K562 (cell line): Measurements from ENCODE around the gene ZFR2. TPM values are rescaled to one million over a fixed set of nuclear protein-coding genes. Genes with fewer than 3 reads are reported as not detected.

Experiments used
- ATAC-seq: fragments of 200-7000 bp; cut with Tn5 transposase; 3 replicates; pipeline ENCODE4 v1.9.1; 2020; ENCODE audit warnings: moderate library complexity
- BruUV-seq: library from RNA; stranded (reverse); fragments of 400-500 nt; replicated peaks from 2 replicates; lab custom pipeline; 2021; lab: Mats Ljungman, UMichigan
- CTCF ChIA-PET: fragments of 300-600 bp; formaldehyde crosslinking; extraction: SDS; loops from one replicate; lab custom pipeline; 2021; ENCODE audit warnings: low intra/inter-chr PET ratio; lab: Yijun Ruan, JAX
- POLR2A ChIA-PET: fragments of 300-600, 350-650 bp; sonication (Branson Sonifier 250); formaldehyde crosslinking; extraction: SDS; loops from one replicate; lab custom pipeline; 2021; ENCODE audit warnings: antibody characterized with exemption, inconsistent platforms; lab: Yijun Ruan, JAX
- DNase-seq, 4 experiments: peaks; one replicate each; pipeline versions ENCODE4 v3.0.0 to v3.0.0-alpha.2; 2011 to 2018; ENCODE audit warnings: low spot score in 3 of 4, mixed read lengths in 3 of 4; ENCODE audit errors: extremely low read depth in 1 of 4
- FAIRE-seq: peaks from 2 replicates; lab custom pipeline; 2011; peaks lifted over from hg19 to GRCh38; lab: Jason Lieb, UNC
- H2AFZ ChIP-seq: 2 replicates; pipeline ENCODE4 v1.6.0; 2011; ENCODE audit warnings: low read depth, low read length, control low read depth, inconsistent platforms
- H3K27ac ChIP-seq: fragments of 200-600 bp; 3 replicates; pipeline ENCODE4 v1.8.0; 2011; ENCODE audit warnings: low read depth, mild to moderate bottlenecking, control low read depth, inconsistent platforms, low read length, moderate library complexity, mixed read lengths; ENCODE audit errors: extremely low read depth
- H3K27me3 ChIP-seq, 2 experiments: fragments of 300-600 bp in 1 of 2; 2 replicates in 1 of 2; 3 replicates in 1 of 2; pipeline versions ENCODE4 v1.6.0 to v1.8.0; 2011; ENCODE audit warnings: inconsistent platforms in 2 of 2, low read length in 2 of 2, mild to moderate bottlenecking in 1 of 2, mixed read lengths in 1 of 2, moderate library complexity in 1 of 2; ENCODE audit not compliant: control insufficient read depth in 2 of 2, insufficient read depth in 2 of 2
- H3K36me3 ChIP-seq: fragments of 300-600 bp; 3 replicates; pipeline ENCODE4 v1.8.0; 2011; ENCODE audit warnings: mild to moderate bottlenecking, low read length, inconsistent platforms; ENCODE audit not compliant: control insufficient read depth, insufficient read depth
- H3K4me1 ChIP-seq, 2 experiments: fragments of 200-600 bp in 1 of 2; replicated peaks in 1 of 2; 2 replicates in 1 of 2; 3 replicates in 1 of 2; pipeline versions ENCODE4 v1.5.1 to v1.8.0; 2011; ENCODE audit warnings: inconsistent platforms in 2 of 2, low read length in 2 of 2, mild to moderate bottlenecking in 1 of 2, mixed read lengths in 1 of 2, moderate library complexity in 1 of 2; ENCODE audit not compliant: control insufficient read depth in 2 of 2, insufficient read depth in 2 of 2
- H3K4me2 ChIP-seq: 2 replicates; pipeline ENCODE4 v1.6.1; 2011; ENCODE audit warnings: low read length, control low read depth, inconsistent platforms, mixed read lengths; ENCODE audit not compliant: insufficient read depth
- H3K4me3 ChIP-seq: fragments of 200-600 bp; sonication (generic), shearing (Covaris generic); 2 replicates; pipeline ENCODE4 v1.5.1; 2016; ENCODE audit warnings: control low read depth, inconsistent platforms
- H3K79me2 ChIP-seq: fragments of 200-600 bp; 3 replicates; pipeline ENCODE4 v1.8.0; 2011; ENCODE audit warnings: low read length, inconsistent platforms; ENCODE audit not compliant: control insufficient read depth, insufficient read depth
- H3K9ac ChIP-seq, 2 experiments: 2 replicates each; pipeline versions ENCODE4 v1.6.0 to v1.6.1; 2011; ENCODE audit warnings: low read depth in 2 of 2, low read length in 2 of 2, control low read depth in 1 of 2, inconsistent platforms in 1 of 2, mild to moderate bottlenecking in 1 of 2, mixed read lengths in 1 of 2; ENCODE audit not compliant: insufficient read depth in 1 of 2
- H3K9me1 ChIP-seq: one replicate; pipeline ENCODE4 v1.6.0; 2011; ENCODE audit warnings: inconsistent platforms, mild to moderate bottlenecking, low read length, moderate library complexity; ENCODE audit not compliant: control insufficient read depth, insufficient read depth
- H3K9me3 ChIP-seq: replicated peaks from 2 replicates; pipeline ENCODE4 v1.5.1; 2011; ENCODE audit warnings: low read depth, low read length, inconsistent platforms; ENCODE audit not compliant: control insufficient read depth, insufficient read depth
- H4K20me1 ChIP-seq: replicated peaks from 2 replicates; pipeline ENCODE4 v1.6.1; 2011; ENCODE audit warnings: low read length, inconsistent platforms, mixed read lengths; ENCODE audit not compliant: control insufficient read depth, insufficient read depth
- BHLHE40 ChIP-seq: IDR thresholded peaks from 2 replicates; pipeline ENCODE4 v1.6.1; 2011; ENCODE audit warnings: low read length, improper control_type of control experiment
- COPS2 ChIP-seq: fragments of 450-650 bp; conservative IDR thresholded peaks from 2 replicates; pipeline ENCODE4 v1.6.1; 2016; ENCODE audit warnings: mild to moderate bottlenecking, moderate library complexity
- DPF2 ChIP-seq: fragments of 450-650 bp; IDR thresholded peaks from 2 replicates; pipeline ENCODE4 v1.6.1; 2016
- ELF1 ChIP-seq: fragments of 200-800 bp; sonication (Bioruptor generic); IDR thresholded peaks from 2 replicates; pipeline ENCODE4 v1.6.1; 2016; ENCODE audit warnings: missing genetic modification characterization, missing compliant biosample characterization
- EP300 ChIP-seq: IDR thresholded peaks from 2 replicates; pipeline ENCODE4 v1.6.1; 2012; ENCODE audit warnings: low read length, improper control_type of control experiment
- FOXJ2 ChIP-seq: fragments of 200-800 bp; sonication (Bioruptor generic); IDR thresholded peaks from 2 replicates; pipeline ENCODE4 v1.6.1; 2016; ENCODE audit warnings: missing genetic modification characterization, missing compliant biosample characterization
- POLR2AphosphoS5 ChIP-seq: IDR thresholded peaks from 2 replicates; pipeline ENCODE4 v1.6.1; 2011; ENCODE audit warnings: mild to moderate bottlenecking, low read depth, low read length, moderate library complexity; ENCODE audit not compliant: control insufficient read depth, insufficient read depth
- RB1 ChIP-seq: fragments of 450-650 bp; IDR thresholded peaks from 2 replicates; pipeline ENCODE4 v1.6.1; 2017; ENCODE audit warnings: low read depth, mild to moderate bottlenecking
- SMC3 ChIP-seq: conservative IDR thresholded peaks from 2 replicates; pipeline ENCODE4 v1.6.1; 2011; ENCODE audit warnings: low read depth, low read length, improper control_type of control experiment; ENCODE audit not compliant: insufficient read depth
- ZNF217 ChIP-seq: sonication (generic); formaldehyde crosslinking; IDR thresholded peaks from 2 replicates; pipeline ENCODE4 v1.8.0; 2022; ENCODE audit warnings: mild to moderate bottlenecking, missing genetic modification reagents
- ZNF444 ChIP-seq: fragments of 250-450 bp; sonication (Bioruptor Pico); IDR thresholded peaks from 2 replicates; pipeline ENCODE4 v1.4.0; 2020; ENCODE audit warnings: mild to moderate bottlenecking, moderate library complexity
- WGBS: fragments of 100-300 bp; shearing (Covaris generic); methylation state at CpG from one replicate; pipeline ENCODE4 v1.1.6; 2016; ENCODE audit warnings: low coverage, mixed read lengths; ENCODE audit not compliant: insufficient coverage; ENCODE audit errors: missing lambda C conversion rate; 5-methylcytosine and 5-hydroxymethylcytosine counted together
- in situ Hi-C: fragments of 300-500 bp; cut with MboI; formaldehyde crosslinking; loops from 4 replicates; pipeline ENCODE4 v1.15.0; 2018; ENCODE audit warnings: inconsistent platforms, mixed read lengths
- intact Hi-C: fragments of 100-400 bp; cut with micrococcal nuclease; formaldehyde crosslinking; loops from 2 replicates; pipeline ENCODE4 v1.14.2; 2022
- polyA plus RNA-seq, 8 experiments: library from polyadenylated mRNA; depleted of rRNA in 4 of 8; stranded (reverse) in 5 of 8; unstranded in 3 of 8; fragments of >200 nt; fragmentation: Nextera tagmentation in 2 of 8; fragmentation: Illumina TruSeq in 1 of 8; extraction: Ambion mirVana in 2 of 8; extraction: Trizol in 1 of 8; gene quantifications; 2 replicates each; pipeline versions ENCODE4 v1.2.1 to v1.2.3, GENCODE V29; 2011 to 2014; ENCODE audit warnings: inconsistent platforms in 1 of 8, missing spikeins in 1 of 8
- total RNA-seq, 7 experiments: library from RNA; depleted of rRNA in 6 of 7; stranded (reverse); fragments of >200 nt in 6 of 7; fragmentation: Illumina TruSeq in 2 of 7; extraction: Trizol in 2 of 7; gene quantifications; 2 replicates each; pipeline versions ENCODE4 v1.2.1 to v1.2.3, GENCODE V29; 2011 to 2021; ENCODE audit warnings: low replicate concordance in 1 of 7
- TF ChIP-seq, protein P1 (sequence below): fragments of 250-450 bp; sonication (Bioruptor Pico); IDR thresholded peaks from 2 replicates; pipeline ENCODE4 v1.5.0; 2021; ENCODE audit warnings: mild to moderate bottlenecking, moderate library complexity
- TF ChIP-seq, protein P2 (sequence below), 2 experiments: fragments of 250-450 bp in 1 of 2; fragments of 450-650 bp in 1 of 2; sonication (Bioruptor Pico) in 1 of 2; IDR thresholded peaks; 2 replicates each; pipeline versions ENCODE4 v1.6.1 to v1.8.0; 2016 to 2021; ENCODE audit warnings: mild to moderate bottlenecking in 2 of 2, moderate library complexity in 2 of 2, missing compliant biosample characterization in 1 of 2, missing genetic modification characterization in 1 of 2
- TF ChIP-seq, protein P3 (sequence below): fragments of 250-450 bp; sonication (Bioruptor Pico); IDR thresholded peaks from 2 replicates; pipeline ENCODE4 v1.9.0; 2021; ENCODE audit warnings: mild to moderate bottlenecking, inconsistent platforms

Gene ZFR2
- total and polyA plus RNA-seq, 9 of the 15 experiments (the other 6 are each of a cell fraction or from before 2014, with no cell fraction given): 0.03 to 0.59 (median 0.07) TPM; not detected in 6

GRCh38 chr19:3762501-3763459, 106.1 kb downstream of the ZFR2 start, which contains the start of gene MRPL54:
MRPL54 (plus strand) TSS chr19:3762682; CDS start chr19:3762701, 19 bp downstream.
- H3K27ac ChIP-seq: peak within 1 kb of the TSS; percentile 99
- FAIRE-seq (peak; percentile 95), DNase-seq (peak; percentile 99 to 100 (median 99)), ATAC-seq (peak; percentile 92)
- no peaks in the 10 kb centered on the region for H3K9me3 ChIP-seq
- ChIA-PET CTCF (no interaction called here), POLR2A (interaction anchor here (0.7 to 4.0 kb wide), 21 partner anchors 10 to 390 kb away, joined by 3 to 48 read pairs (median 4); partner anchors contain the start of genes EEF2 and RAX2)
- peak within 1 kb of the TSS; percentile 97 for H3K4me2 ChIP-seq
- peaks cover 37% of the 10 kb centered on the region; the same call in 2 of the 3 replicates for H3K36me3 ChIP-seq
- no peaks in the 10 kb centered on the region for H3K27me3 ChIP-seq
- in situ Hi-C loops (no loop called here), intact Hi-C loops (loop anchor here (2.0 kb wide), 1 partner anchor 42 kb away; no protein-coding TSS in a partner anchor)
- no peaks in the 10 kb centered on the region for H3K9me1 ChIP-seq
- under 1% methylated on average over 47 of the region's 47 CpGs for WGBS
- no peaks in the 10 kb centered on the region for H4K20me1 ChIP-seq
- H2AFZ ChIP-seq: peak within 1 kb of the TSS; percentile 100
- peak within 1 kb of the TSS; percentile 97 to 100 for H3K9ac ChIP-seq
- BruUV-seq: TSS peak; percentile 92
- H3K4me3 ChIP-seq: peak within 1 kb of the TSS; percentile 100
- peaks cover 8 to 37% of the 10 kb centered on the region in 2 experiments; a peak in 4 of 5 replicates for H3K4me1 ChIP-seq
- peaks cover 26% of the 10 kb centered on the region for H3K79me2 ChIP-seq
- TF ChIP-seq RB1 (peak; percentile 17; the same call in 1 of the 2 replicates), DPF2 (no peak; the same call in 1 of the 2 replicates), SMC3 (no peak), FOXJ2 (tag) (peak; percentile 79), ZNF444 (CRISPR knock-in tag) (no peak), EP300 (peak; percentile 33), POLR2AphosphoS5 (peak; percentile 73), COPS2 (no peak), ZNF217 (CRISPR knock-in tag) (no peak), BHLHE40 (peak; percentile 93), ELF1 (tag) (peak; percentile 93)
- TF ChIP-seq, protein P1, sequence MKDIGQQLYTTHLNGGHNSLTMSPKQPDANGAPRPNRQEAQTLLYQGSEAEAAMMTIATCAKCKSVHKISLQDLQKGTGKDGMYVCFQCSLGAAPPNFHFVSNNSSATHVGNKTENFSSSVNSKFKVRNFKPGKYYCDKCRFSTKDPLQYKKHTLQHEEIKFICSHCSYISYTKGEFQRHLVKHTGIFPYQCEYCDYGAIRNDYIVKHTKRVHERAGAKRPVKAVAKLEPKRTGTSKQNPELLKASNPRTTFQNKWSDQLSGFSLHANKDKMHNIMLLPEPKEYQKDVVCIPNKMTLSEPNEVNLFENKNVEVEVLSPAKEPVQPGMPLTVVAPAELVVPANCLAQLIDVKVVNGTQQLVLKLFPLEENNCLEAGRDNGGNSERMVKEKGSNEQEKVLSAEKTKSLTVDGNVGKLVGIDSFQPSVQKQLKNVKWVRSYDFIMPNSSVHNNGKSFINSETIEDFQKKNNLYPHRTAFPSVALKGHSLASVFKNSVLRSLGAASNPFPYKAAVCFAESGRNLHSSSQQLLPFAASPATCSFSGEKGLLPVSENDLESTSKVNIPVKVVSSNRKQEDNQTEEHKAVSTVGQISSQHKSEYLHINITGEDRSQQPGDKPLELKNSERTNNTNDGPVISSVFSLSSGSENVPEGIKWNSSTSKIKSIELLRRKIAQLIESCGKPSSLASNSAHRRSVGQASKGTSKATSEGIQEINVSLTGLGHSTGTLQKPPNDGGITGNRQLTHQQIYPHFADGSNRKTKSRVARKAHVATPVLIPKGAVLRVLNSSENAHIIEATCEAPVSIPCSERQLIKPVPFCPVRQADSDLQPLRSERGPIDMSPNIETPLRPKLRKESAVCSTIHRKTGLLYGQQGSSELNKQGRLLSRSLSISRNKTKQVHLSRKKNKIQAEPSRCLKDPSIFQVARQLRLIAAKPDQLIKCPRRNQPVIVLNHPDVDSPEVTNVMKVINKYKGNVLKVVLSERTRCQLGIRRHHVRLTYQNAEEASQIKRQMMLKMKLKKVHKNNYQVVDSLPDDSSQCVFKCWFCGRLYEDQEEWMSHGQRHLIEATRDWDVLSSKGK (CRISPR knock-in tag): no peak
- TF ChIP-seq, protein P2, sequence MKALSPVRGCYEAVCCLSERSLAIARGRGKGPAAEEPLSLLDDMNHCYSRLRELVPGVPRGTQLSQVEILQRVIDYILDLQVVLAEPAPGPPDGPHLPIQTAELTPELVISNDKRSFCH (CRISPR knock-in tag; IDR thresholded peaks at IDR 0.05): no peak
- TF ChIP-seq, protein P2 (tag; IDR thresholded peaks at IDR 0.05): 0 out of 2 replicates have a peak, but pooled peaks have one; percentile 16
- TF ChIP-seq, protein P3, sequence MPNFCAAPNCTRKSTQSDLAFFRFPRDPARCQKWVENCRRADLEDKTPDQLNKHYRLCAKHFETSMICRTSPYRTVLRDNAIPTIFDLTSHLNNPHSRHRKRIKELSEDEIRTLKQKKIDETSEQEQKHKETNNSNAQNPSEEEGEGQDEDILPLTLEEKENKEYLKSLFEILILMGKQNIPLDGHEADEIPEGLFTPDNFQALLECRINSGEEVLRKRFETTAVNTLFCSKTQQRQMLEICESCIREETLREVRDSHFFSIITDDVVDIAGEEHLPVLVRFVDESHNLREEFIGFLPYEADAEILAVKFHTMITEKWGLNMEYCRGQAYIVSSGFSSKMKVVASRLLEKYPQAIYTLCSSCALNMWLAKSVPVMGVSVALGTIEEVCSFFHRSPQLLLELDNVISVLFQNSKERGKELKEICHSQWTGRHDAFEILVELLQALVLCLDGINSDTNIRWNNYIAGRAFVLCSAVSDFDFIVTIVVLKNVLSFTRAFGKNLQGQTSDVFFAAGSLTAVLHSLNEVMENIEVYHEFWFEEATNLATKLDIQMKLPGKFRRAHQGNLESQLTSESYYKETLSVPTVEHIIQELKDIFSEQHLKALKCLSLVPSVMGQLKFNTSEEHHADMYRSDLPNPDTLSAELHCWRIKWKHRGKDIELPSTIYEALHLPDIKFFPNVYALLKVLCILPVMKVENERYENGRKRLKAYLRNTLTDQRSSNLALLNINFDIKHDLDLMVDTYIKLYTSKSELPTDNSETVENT: peak; percentile 65; the same call in 1 of the 2 replicates
